HG02973 (cell line): ENCODE data around the gene NLRP6.
A peak's percentile ranks its signal among the peaks of the same experiment; 100 is the strongest.

Experiments
- ATAC-seq: cut with Tn5 transposase; IDR thresholded peaks from one replicate; pipeline ENCODE4 v1.9.1; 2021; ENCODE audit warnings: moderate library complexity; ENCODE audit not compliant: unreplicated experiment

The NLRP6 gene

GRCh38 chr11:255816-256215 lies 22.4 kb upstream of the NLRP6 start:
- no peak for ATAC-seq

- ATAC-seq, result no peak
Measured at GRCh38 chr11:256952-257737, 21.1 kb upstream of the NLRP6 start.

GRCh38 chr11:257766-258493 lies 20.3 kb upstream of the NLRP6 start:
- ATAC-seq, result no peak

GRCh38 chr11:259413-259812 lies 18.8 kb upstream of the NLRP6 start:
- no peak for ATAC-seq

DNA sequence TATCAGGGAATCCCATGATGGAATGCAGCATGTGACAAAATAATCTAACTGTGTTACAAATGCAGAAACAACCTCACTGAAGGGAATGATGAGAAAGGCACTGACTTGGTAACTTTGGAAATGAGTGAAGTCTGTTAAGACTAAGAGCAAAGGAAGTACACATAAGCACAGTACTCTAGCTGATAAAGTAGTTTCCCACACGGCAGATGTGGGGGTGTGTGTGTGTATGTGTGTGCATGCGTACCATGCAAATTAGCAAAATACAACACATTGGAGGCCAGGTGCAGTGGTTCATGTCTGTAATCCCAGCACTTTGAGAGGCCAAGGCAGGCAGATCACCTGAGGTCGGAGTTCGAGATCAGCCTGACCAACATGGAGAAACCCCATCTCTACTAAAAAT lies 16.6 kb upstream of the NLRP6 start:
- ATAC-seq, result no peak

DNA sequence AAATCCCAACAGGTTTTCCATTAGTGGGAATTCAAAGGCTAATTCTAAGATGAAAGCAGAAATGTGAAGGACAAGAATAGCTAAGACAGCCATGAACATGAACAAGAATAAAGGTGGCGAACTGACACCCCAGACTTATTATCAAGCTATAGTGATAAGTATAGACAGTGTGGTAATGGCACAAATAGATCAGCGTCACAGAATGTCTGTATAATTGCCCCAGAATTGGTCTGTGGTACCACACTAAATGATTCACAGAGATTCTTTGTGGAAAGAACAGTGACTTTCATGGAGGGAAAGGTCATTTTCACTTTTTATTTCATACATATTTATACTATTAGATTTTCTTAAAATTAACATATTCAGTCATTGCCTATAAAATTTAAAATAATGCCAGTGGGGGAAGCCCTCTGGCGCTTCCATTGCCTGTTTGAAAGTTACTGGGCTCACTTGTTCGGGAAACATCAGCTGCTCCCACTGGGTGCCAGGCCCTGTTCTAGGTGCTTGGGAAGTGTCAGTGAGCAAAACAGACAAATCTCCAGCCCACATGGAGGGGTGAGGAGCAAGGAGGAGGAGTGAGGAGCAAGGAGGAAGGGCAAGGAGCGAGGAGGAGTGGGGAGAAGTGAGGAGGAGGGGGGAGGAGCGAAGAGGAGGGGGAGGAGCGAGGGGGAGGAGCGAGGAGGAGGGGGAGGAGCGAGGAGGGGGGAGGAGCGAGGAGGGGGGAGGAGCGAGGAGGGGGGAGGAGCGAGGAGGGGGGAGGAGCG lies 11.3 kb upstream of the NLRP6 start:
- ATAC-seq, result no peak

GRCh38 chr11:267491-267994 lies 10.7 kb upstream of the NLRP6 start:
- ATAC-seq, result no peak

DNA sequence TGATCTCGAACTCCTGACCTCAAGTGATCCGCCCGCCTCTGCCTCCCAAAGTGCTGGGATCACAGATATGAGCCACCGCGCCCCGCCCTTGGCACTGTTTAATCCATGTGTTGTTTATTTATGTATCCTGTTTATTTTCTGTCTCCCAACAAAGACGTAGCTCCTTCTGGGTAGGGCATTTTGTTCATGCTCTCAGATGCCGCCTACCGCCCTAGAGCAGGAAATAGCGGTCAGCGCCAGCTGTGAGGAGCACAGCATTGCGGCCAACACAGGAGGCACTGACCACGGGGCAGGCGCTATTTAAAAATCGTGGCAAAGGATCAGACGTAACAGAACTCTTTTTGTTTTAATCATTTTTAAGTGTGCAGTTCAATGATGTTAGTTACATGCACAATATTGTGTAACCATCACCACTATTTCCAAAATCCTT lies 9.5 kb upstream of the NLRP6 start:
- peak; percentile 29 for ATAC-seq

DNA sequence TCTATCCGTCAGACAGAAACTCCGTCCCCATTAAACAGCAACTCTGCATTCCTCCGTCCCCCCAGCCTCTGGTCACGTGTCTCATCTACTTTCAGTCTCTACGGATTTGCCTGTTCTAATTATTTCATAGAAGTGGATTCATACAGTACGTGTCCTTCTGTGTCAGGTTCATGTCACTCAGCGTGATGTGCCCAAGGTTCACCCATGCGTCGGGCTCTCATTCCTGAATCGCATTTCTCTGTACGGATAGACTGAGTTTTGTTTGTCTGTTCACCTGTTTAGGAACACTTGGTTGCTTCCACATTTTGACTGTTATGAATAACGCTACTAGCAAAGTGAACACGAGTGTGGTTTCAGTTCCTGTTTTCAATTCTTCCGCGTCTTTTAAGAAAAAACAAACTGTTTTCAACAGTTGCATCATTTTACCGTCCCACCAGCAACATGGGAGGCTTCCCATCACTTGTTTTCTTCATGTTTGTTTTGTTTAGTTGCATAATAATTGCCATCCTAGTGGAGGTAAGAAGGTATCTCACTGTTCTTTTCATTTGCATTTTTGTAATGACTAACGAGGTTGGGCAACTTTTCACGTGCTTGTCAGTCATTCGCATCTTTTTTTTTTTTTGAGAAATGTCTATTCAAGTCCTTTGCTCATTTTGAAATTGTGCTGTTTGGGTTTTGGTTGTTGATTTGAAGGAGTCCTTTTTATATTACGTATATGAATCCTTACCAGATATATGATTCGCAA lies 8.9 kb upstream of the NLRP6 start:
- peak; percentile 64 for ATAC-seq

GRCh38 chr11:270451-271318 lies 7.5 kb upstream of the NLRP6 start:
- no peak for ATAC-seq

GRCh38 chr11:271319-271715 lies 6.9 kb upstream of the NLRP6 start:
- no peak for ATAC-seq

- ATAC-seq, result no peak
Measured at GRCh38 chr11:272195-272930, 5.8 kb upstream of the NLRP6 start.

DNA sequence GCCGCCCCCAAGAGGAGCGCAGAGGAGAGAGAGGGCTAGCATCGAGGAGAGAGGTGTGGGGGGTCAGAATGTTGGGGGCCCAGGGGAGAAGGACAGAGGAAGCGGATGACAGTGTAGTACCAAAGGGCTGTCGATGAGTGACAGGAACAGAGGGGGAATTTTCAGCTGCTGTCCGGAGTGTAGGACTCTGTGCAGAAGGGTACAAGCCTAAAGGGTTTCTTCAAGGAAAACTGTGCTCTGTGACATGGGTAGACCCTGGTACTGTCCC lies 5.3 kb upstream of the NLRP6 start:
- ATAC-seq, result no peak

- no peak for ATAC-seq
Measured at GRCh38 chr11:276219-276618, 2.0 kb upstream of the NLRP6 start.

DNA sequence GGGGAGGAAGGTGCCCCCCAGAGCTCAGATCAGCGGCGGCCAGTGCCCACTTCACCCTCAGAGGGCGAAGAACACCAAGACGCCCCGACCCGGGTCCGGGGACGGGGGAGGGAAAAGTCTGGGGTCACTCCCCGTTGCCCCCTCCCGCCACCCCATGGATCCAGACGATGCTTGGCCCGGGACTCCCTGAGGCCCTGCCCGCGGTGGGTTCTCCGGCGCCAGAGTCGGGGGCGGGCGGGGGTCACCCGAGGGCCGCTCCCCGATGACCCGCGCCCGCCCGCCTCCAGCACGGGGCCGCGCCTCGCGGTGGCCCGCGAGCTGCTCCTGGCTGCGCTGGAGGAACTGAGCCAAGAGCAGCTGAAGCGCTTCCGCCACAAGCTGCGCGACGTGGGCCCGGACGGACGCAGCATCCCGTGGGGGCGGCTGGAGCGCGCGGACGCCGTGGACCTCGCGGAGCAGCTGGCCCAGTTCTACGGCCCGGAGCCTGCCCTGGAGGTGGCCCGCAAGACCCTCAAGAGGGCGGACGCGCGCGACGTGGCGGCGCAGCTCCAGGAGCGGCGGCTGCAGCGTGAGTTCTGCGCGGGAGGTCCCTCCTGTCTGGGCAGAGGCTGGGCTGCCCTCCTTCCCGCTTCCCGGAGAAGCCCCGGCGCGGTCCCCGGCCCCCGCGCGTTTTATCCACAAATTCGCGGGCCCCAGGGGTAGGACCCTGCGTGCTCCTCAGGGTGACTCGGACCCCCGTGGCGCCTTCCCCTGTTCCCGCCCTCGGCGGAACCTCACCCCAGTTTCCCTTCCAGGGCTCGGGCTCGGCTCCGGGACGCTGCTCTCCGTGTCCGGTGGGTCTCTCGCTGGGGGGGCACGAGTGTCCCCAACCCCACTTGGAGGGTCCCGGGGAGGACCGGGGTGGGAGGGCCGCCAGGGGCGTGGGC lies 1.1 kb downstream of the NLRP6 start:
- no peak for ATAC-seq

GRCh38 chr11:279966-280705 lies 1.9 kb downstream of the NLRP6 start:
- no peak for ATAC-seq

DNA sequence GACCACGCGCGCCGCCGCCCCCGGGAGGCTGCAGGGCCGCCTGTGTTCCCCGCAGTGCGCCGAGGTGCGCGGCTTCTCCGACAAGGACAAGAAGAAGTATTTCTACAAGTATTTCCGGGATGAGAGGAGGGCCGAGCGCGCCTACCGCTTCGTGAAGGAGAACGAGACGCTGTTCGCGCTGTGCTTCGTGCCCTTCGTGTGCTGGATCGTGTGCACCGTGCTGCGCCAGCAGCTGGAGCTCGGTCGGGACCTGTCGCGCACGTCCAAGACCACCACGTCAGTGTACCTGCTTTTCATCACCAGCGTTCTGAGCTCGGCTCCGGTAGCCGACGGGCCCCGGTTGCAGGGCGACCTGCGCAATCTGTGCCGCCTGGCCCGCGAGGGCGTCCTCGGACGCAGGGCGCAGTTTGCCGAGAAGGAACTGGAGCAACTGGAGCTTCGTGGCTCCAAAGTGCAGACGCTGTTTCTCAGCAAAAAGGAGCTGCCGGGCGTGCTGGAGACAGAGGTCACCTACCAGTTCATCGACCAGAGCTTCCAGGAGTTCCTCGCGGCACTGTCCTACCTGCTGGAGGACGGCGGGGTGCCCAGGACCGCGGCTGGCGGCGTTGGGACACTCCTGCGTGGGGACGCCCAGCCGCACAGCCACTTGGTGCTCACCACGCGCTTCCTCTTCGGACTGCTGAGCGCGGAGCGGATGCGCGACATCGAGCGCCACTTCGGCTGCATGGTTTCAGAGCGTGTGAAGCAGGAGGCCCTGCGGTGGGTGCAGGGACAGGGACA lies 2.7 kb downstream of the NLRP6 start:
- ATAC-seq, result no peak
